ENCODE measurements around the gene MIDN.

DNA sequence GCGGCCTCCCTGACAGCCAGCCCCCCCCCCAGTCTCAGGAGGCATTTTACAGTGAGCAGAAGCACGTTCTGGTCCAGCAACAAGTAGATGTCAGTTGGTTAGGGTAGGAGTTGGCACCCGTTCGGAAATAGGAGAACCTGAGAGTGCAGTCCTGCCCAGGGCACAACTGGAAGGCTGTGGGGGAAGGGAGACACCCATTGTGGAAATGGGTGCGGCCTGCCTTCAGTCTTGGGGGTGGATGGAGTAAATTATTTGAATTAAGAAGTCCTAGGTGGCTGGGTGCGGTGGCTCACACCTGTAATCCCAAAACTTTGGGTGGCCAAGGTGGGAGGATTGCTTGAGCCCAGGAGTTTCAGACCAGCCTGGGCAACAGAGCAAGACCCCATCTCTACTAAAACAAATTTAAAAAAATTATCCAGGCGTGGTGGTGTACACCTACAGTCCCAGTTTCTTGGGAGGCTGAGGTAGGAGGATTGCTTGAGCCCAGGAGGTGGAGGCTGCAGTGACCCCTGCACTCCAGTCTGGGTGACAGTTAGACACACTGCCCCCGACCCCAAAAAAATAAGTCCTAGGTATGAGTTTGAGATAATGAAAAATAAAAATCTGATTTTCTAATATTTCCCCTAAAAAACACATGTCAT is 21.9 kb downstream of the MIDN start:
- TF ChIP-seq, protein P1, sequence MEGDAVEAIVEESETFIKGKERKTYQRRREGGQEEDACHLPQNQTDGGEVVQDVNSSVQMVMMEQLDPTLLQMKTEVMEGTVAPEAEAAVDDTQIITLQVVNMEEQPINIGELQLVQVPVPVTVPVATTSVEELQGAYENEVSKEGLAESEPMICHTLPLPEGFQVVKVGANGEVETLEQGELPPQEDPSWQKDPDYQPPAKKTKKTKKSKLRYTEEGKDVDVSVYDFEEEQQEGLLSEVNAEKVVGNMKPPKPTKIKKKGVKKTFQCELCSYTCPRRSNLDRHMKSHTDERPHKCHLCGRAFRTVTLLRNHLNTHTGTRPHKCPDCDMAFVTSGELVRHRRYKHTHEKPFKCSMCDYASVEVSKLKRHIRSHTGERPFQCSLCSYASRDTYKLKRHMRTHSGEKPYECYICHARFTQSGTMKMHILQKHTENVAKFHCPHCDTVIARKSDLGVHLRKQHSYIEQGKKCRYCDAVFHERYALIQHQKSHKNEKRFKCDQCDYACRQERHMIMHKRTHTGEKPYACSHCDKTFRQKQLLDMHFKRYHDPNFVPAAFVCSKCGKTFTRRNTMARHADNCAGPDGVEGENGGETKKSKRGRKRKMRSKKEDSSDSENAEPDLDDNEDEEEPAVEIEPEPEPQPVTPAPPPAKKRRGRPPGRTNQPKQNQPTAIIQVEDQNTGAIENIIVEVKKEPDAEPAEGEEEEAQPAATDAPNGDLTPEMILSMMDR (IDR thresholded peaks at IDR 0.05; ENCODE audit: low read length), result no peak
- TF ChIP-seq EZH2 (optimal IDR thresholded peaks at IDR 0.05; ENCODE audit: low read depth, low read length), result no peak
- no peak for TF ChIP-seq EZH2phosphoT487 (IDR thresholded peaks at IDR 0.05; ENCODE audit: low read length)

Data from MM.1S (cell line).